Caco-2 (cell line): Measurements from ENCODE around the gene MYH9. TPM values are rescaled to one million over a fixed set of nuclear protein-coding genes. Genes with fewer than 3 reads are reported as not detected.

Experiments
- BruUV-seq: library from RNA; stranded (reverse); fragments of 400-500 nt; replicated peaks from 2 replicates; lab custom pipeline; 2021; lab: Mats Ljungman, UMichigan
- CTCF ChIA-PET: fragments of 300-600 bp; sonication (Branson Sonifier 250); formaldehyde crosslinking; loops from one replicate; lab custom pipeline; 2022; ENCODE audit warnings: antibody characterized with exemption; lab: Charles Lee
- POLR2A ChIA-PET: fragments of 300-600 bp; sonication (Branson Sonifier 250); formaldehyde crosslinking; loops from one replicate; lab custom pipeline; 2022; ENCODE audit warnings: antibody characterized with exemption; lab: Charles Lee
- DNase-seq, 2 experiments: peaks; one replicate each; pipeline versions ENCODE4 v3.0.0 to v3.0.0-alpha.2; 2020 to 2022
- H3K27me3 ChIP-seq: replicated peaks from 2 replicates; pipeline ENCODE4 v1.6.0; 2011; ENCODE audit warnings: low read length; ENCODE audit not compliant: control insufficient read depth, insufficient read depth
- H3K36me3 ChIP-seq: 2 replicates; pipeline ENCODE4 v1.5.1; 2011; ENCODE audit warnings: low read length; ENCODE audit not compliant: control insufficient read depth, insufficient read depth
- H3K4me1 ChIP-seq: fragments of 250-450 bp; sonication (Bioruptor Pico); 2 replicates; pipeline ENCODE4 v1.5.1; 2020; ENCODE audit warnings: mild to moderate bottlenecking
- H3K4me3 ChIP-seq: 2 replicates; pipeline ENCODE4 v1.5.1; 2011; ENCODE audit warnings: low read depth, mild to moderate bottlenecking, control low read depth, low read length
- H3K9me3 ChIP-seq: fragments of 250-450 bp; sonication (Bioruptor Pico); 2 replicates; pipeline ENCODE4 v1.5.1; 2020; ENCODE audit warnings: mild to moderate bottlenecking, moderate library complexity
- H3K27ac Mint-ChIP-seq: one replicate; pipeline ENCODE4 v1.8.0; 2022; ENCODE audit warnings: mixed read lengths; ENCODE audit not compliant: unreplicated experiment
- H3K27me3 Mint-ChIP-seq: one replicate; pipeline ENCODE4 v1.8.0; 2022; ENCODE audit warnings: mixed read lengths; ENCODE audit not compliant: insufficient read depth, unreplicated experiment
- H3K36me3 Mint-ChIP-seq: one replicate; pipeline ENCODE4 v1.8.0; 2022; ENCODE audit warnings: mild to moderate bottlenecking, mixed read lengths; ENCODE audit not compliant: insufficient read depth, unreplicated experiment
- H3K4me1 Mint-ChIP-seq: one replicate; pipeline ENCODE4 v1.8.0; 2022; ENCODE audit warnings: low read depth, mixed read lengths; ENCODE audit not compliant: unreplicated experiment
- H3K4me3 Mint-ChIP-seq: one replicate; pipeline ENCODE4 v1.8.0; 2022; ENCODE audit warnings: mild to moderate bottlenecking, moderate library complexity, mixed read lengths; ENCODE audit not compliant: unreplicated experiment
- H3K9me3 Mint-ChIP-seq: one replicate; pipeline ENCODE4 v1.8.0; 2022; ENCODE audit warnings: mixed read lengths; ENCODE audit not compliant: unreplicated experiment
- CTCF ChIP-seq, 2 experiments: fragments of 200-600 bp in 1 of 2; IDR thresholded peaks; 1 replicate in 1 of 2; 2 replicates in 1 of 2; pipeline versions ENCODE4 v1.5.1 to v1.8.0; 2011 to 2022; ENCODE audit warnings: antibody characterized with exemption in 1 of 2, control low read depth in 1 of 2, inconsistent platforms in 1 of 2, low read depth in 1 of 2, low read length in 1 of 2, mild to moderate bottlenecking in 1 of 2, moderate library complexity in 1 of 2; ENCODE audit not compliant: insufficient read depth in 1 of 2, severe bottlenecking in 1 of 2, unreplicated experiment in 1 of 2
- intact Hi-C: fragments of 100-400 bp; cut with micrococcal nuclease; formaldehyde crosslinking; loops from one replicate; pipeline ENCODE4 v1.10.0; 2022; ENCODE audit not compliant: unreplicated experiment
- total RNA-seq: library from RNA; stranded (reverse); gene quantifications from 2 replicates; pipeline ENCODE4 v1.2.3, GENCODE V29; 2022

Gene MYH9
- total RNA-seq, 1 experiment from 2014 or later: 513 TPM

GRCh38 chr22:36323182-36323854 is 64.4 kb downstream of the MYH9 start:
- Histone ChIP-seq H3K4me1 (peaks cover 3% of the 10 kb centered on the region), H3K9me3 (no peaks in the 10 kb centered on the region), H3K36me3 (peaks cover 9% of the 10 kb centered on the region), H3K27me3 (no peaks in the 10 kb centered on the region), H3K4me3 (no peak overlapping the region)
- ChIA-PET POLR2A (no interaction called here), CTCF (no interaction called here)
- no peak overlapping the region for H3K4me3 Mint-ChIP-seq
- BruUV-seq: no TSS peak
- H3K4me1 Mint-ChIP-seq: peaks cover 8% of the 10 kb centered on the region
- no peaks in the 10 kb centered on the region for H3K27me3 Mint-ChIP-seq
- no peaks in the 10 kb centered on the region for H3K9me3 Mint-ChIP-seq
- peaks cover 99% of the 10 kb centered on the region for H3K36me3 Mint-ChIP-seq
- no peak for DNase-seq
- peak overlapping the region; percentile 16 for H3K27ac Mint-ChIP-seq
- no peak for TF ChIP-seq CTCF (IDR thresholded peaks at IDR 0.05; ENCODE audit: insufficient read depth in 1 of 2, low read depth in 1 of 2, low read length in 1 of 2, severe bottlenecking in 1 of 2, unreplicated experiment in 1 of 2)
- intact Hi-C loops: no loop called here

GRCh38 chr22:36322602-36322915 is 65.2 kb downstream of the MYH9 start:
- Histone ChIP-seq H3K9me3 (no peaks in the 10 kb centered on the region), H3K27me3 (no peaks in the 10 kb centered on the region), H3K4me3 (no peak overlapping the region), H3K36me3 (peaks cover 12% of the 10 kb centered on the region), H3K4me1 (no peaks in the 10 kb centered on the region)
- peak overlapping the region; percentile 16 for H3K27ac Mint-ChIP-seq
- H3K4me1 Mint-ChIP-seq: peaks cover under 1% of the 10 kb centered on the region
- no peak for TF ChIP-seq CTCF (IDR thresholded peaks at IDR 0.05; ENCODE audit: insufficient read depth in 1 of 2, low read depth in 1 of 2, low read length in 1 of 2, severe bottlenecking in 1 of 2, unreplicated experiment in 1 of 2)
- ChIA-PET POLR2A (no interaction called here), CTCF (no interaction called here)
- no peak for DNase-seq
- no TSS peak for BruUV-seq
- peaks cover 99% of the 10 kb centered on the region for H3K36me3 Mint-ChIP-seq
- no peaks in the 10 kb centered on the region for H3K9me3 Mint-ChIP-seq
- intact Hi-C loops: no loop called here
- H3K27me3 Mint-ChIP-seq: no peaks in the 10 kb centered on the region
- H3K4me3 Mint-ChIP-seq: no peak overlapping the region

GRCh38 chr22:36321797-36322601 is 65.8 kb downstream of the MYH9 start:
- no peak for DNase-seq
- Mint-ChIP-seq H3K36me3 (peaks cover 99% of the 10 kb centered on the region), H3K4me3 (no peak overlapping the region), H3K9me3 (no peaks in the 10 kb centered on the region), H3K4me1 (no peaks in the 10 kb centered on the region), H3K27ac (no peak overlapping the region), H3K27me3 (no peaks in the 10 kb centered on the region)
- H3K27me3 ChIP-seq: no peaks in the 10 kb centered on the region
- H3K36me3 ChIP-seq: peaks cover 12% of the 10 kb centered on the region
- ChIA-PET POLR2A (no interaction called here), CTCF (interaction anchor here (1.1 kb wide), 1 partner anchor 57 kb away, joined by 3 read pairs; no protein-coding TSS in a partner anchor)
- H3K9me3 ChIP-seq: no peaks in the 10 kb centered on the region
- H3K4me1 ChIP-seq: no peaks in the 10 kb centered on the region
- intact Hi-C loops: no loop called here
- BruUV-seq: no TSS peak
- no peak overlapping the region for H3K4me3 ChIP-seq
- TF ChIP-seq CTCF (IDR thresholded peaks at IDR 0.05; ENCODE audit: insufficient read depth in 1 of 2, low read depth in 1 of 2, low read length in 1 of 2, severe bottlenecking in 1 of 2, unreplicated experiment in 1 of 2): no peak
